Uterus (tissue), 2 donors: Measurements from ENCODE around the gene TEX264.

Source experiments
- CTCF ChIP-seq, 4 experiments: fragments of 200-600 bp in 2 of 4; fragments of 450-650 bp in 2 of 4; sonication (generic) in 2 of 4; IDR thresholded peaks; one replicate each; pipeline ENCODE4 v1.5.1; 2016 to 2019; ENCODE audit warnings: antibody characterized with exemption in 4 of 4, mild to moderate bottlenecking in 2 of 4, moderate library complexity in 1 of 4
- POLR2A ChIP-seq, 2 donors: fragments of 450-650 bp; IDR thresholded peaks; one replicate each; pipeline ENCODE4 v1.6.1; 2016; ENCODE audit warnings: antibody characterized with exemption in 2 of 2, mild to moderate bottlenecking in 1 of 2, moderate library complexity in 1 of 2

GRCh38 chr3:51717446-51717845, 46.4 kb downstream of the TEX264 start:
- TF ChIP-seq CTCF (IDR thresholded peaks at IDR 0.05) (no peak), POLR2A (IDR thresholded peaks at IDR 0.05) (no peak)
